ENCODE data around the gene TWIST2. TPM values are rescaled to one million over a fixed set of nuclear protein-coding genes. Genes with fewer than 3 reads are reported as not detected.

The TWIST2 gene
- total and polyA plus RNA-seq, 4 donors = 2.2 to 9.1 (median 4.3) TPM

GRCh38 chr2:238956676-238957075 lies 108.8 kb downstream of the TWIST2 start:
- Histone ChIP-seq H3K27ac (ENCODE audit: low read depth, low read length) (no peak overlapping the region), H3K27me3 (ENCODE audit: control insufficient read depth, insufficient read depth, low read length) (no peaks in the 10 kb centered on the region), H3K4me3 (ENCODE audit: low read depth, low read length) (no peak overlapping the region), H3K9me3 (ENCODE audit: control insufficient read depth, insufficient read depth, low read length) (no peaks in the 10 kb centered on the region), H3K36me3 (ENCODE audit: control insufficient read depth, insufficient read depth, low read length) (no peaks in the 10 kb centered on the region), H3K4me1 (ENCODE audit: control insufficient read depth, insufficient read depth, low read length) (peaks cover 5% of the 10 kb centered on the region)
- WGBS (ENCODE audit: insufficient coverage) = 40% methylated on average over 1 of the region's 3 CpGs
- no peak for DNase-seq (ENCODE audit: low read depth in 4 of 6, low spot score in 6 of 6)

All from spinal cord (tissue), 10 donors.